T-helper 1 cell treated with Interleukin-12 subunit alpha and Interleukin-12 subunit beta and Interleukin-4 antibody, amounts not matched to agents 30 μg/mL and 1 μg/mL, for 36 hours (primary cell): Measurements from ENCODE around the gene RALGAPA1.
"Not testable (repeated sequence)": the region's sequence is repeated elsewhere in the genome, so short reads cannot be mapped to it uniquely, and the experiment has no call there.

Experiments
- H3K27ac Mint-ChIP-seq: one replicate; pipeline ENCODE4 v1.8.0; 2021; ENCODE audit warnings: mild to moderate bottlenecking, mixed read lengths
- H3K27me3 Mint-ChIP-seq: one replicate; pipeline ENCODE4 v1.8.0; 2021; ENCODE audit warnings: low read depth, mixed read lengths
- H3K36me3 Mint-ChIP-seq: one replicate; pipeline ENCODE4 v1.8.0; 2021; ENCODE audit warnings: low read depth, mixed read lengths
- H3K4me1 Mint-ChIP-seq: one replicate; pipeline ENCODE4 v1.8.0; 2021; ENCODE audit warnings: low read depth, mixed read lengths
- H3K4me3 Mint-ChIP-seq: one replicate; pipeline ENCODE4 v1.8.0; 2021; ENCODE audit warnings: mild to moderate bottlenecking, moderate library complexity, mixed read lengths
- H3K9me3 Mint-ChIP-seq: one replicate; pipeline ENCODE4 v1.8.0; 2021; ENCODE audit warnings: mixed read lengths

The RALGAPA1 gene

GRCh38 chr14:35683688-35684087, 125.4 kb downstream of the RALGAPA1 start:
- H3K27me3 Mint-ChIP-seq, H3K9me3 Mint-ChIP-seq, H3K27ac Mint-ChIP-seq, H3K4me3 Mint-ChIP-seq, H3K4me1 Mint-ChIP-seq, H3K36me3 Mint-ChIP-seq: not testable (repeated sequence)

GRCh38 chr14:35682802-35683201, 126.3 kb downstream of the RALGAPA1 start:
- Mint-ChIP-seq H3K4me3 (no peak overlapping the region), H3K4me1 (no peaks in the 10 kb centered on the region), H3K36me3 (peaks cover 11% of the 10 kb centered on the region), H3K27me3 (no peaks in the 10 kb centered on the region), H3K27ac (no peak overlapping the region), H3K9me3 (no peaks in the 10 kb centered on the region)

GRCh38 chr14:35678403-35679028, 130.6 kb downstream of the RALGAPA1 start:
- no peak overlapping the region for H3K4me3 Mint-ChIP-seq
- H3K27me3 Mint-ChIP-seq = no peaks in the 10 kb centered on the region
- H3K27ac Mint-ChIP-seq = no peak overlapping the region
- H3K9me3 Mint-ChIP-seq = no peaks in the 10 kb centered on the region
- peaks cover 14% of the 10 kb centered on the region for H3K36me3 Mint-ChIP-seq
- H3K4me1 Mint-ChIP-seq = no peaks in the 10 kb centered on the region

- Mint-ChIP-seq H3K4me3 (no peak overlapping the region), H3K9me3 (no peaks in the 10 kb centered on the region), H3K36me3 (peaks cover 20% of the 10 kb centered on the region), H3K27me3 (no peaks in the 10 kb centered on the region), H3K4me1 (no peaks in the 10 kb centered on the region), H3K27ac (no peak overlapping the region)
Measured at GRCh38 chr14:35669782-35670181, 139.3 kb downstream of the RALGAPA1 start.

GRCh38 chr14:35666429-35667043, 142.6 kb downstream of the RALGAPA1 start:
- H3K27ac Mint-ChIP-seq = no peak overlapping the region
- H3K9me3 Mint-ChIP-seq = no peaks in the 10 kb centered on the region
- no peak overlapping the region for H3K4me3 Mint-ChIP-seq
- H3K4me1 Mint-ChIP-seq = no peaks in the 10 kb centered on the region
- peaks cover 24% of the 10 kb centered on the region for H3K36me3 Mint-ChIP-seq
- no peaks in the 10 kb centered on the region for H3K27me3 Mint-ChIP-seq

GRCh38 chr14:35661875-35662274, 147.2 kb downstream of the RALGAPA1 start:
- H3K36me3 Mint-ChIP-seq = peaks cover 17% of the 10 kb centered on the region
- no peaks in the 10 kb centered on the region for H3K27me3 Mint-ChIP-seq
- no peaks in the 10 kb centered on the region for H3K9me3 Mint-ChIP-seq
- no peaks in the 10 kb centered on the region for H3K4me1 Mint-ChIP-seq
- no peak overlapping the region for H3K27ac Mint-ChIP-seq
- no peak overlapping the region for H3K4me3 Mint-ChIP-seq

- no peaks in the 10 kb centered on the region for H3K9me3 Mint-ChIP-seq
- peaks cover 6% of the 10 kb centered on the region for H3K4me1 Mint-ChIP-seq
- H3K4me3 Mint-ChIP-seq = no peak overlapping the region
- no peaks in the 10 kb centered on the region for H3K27me3 Mint-ChIP-seq
- no peak overlapping the region for H3K27ac Mint-ChIP-seq
- H3K36me3 Mint-ChIP-seq = peaks cover 13% of the 10 kb centered on the region
Measured at GRCh38 chr14:35653045-35653444, 156.1 kb downstream of the RALGAPA1 start.

- Mint-ChIP-seq H3K9me3 (peaks cover 36% of the 10 kb centered on the region), H3K27me3 (no peaks in the 10 kb centered on the region), H3K4me1 (no peaks in the 10 kb centered on the region), H3K36me3 (peaks cover 43% of the 10 kb centered on the region), H3K27ac (no peak overlapping the region), H3K4me3 (no peak overlapping the region)
Measured at GRCh38 chr14:35643513-35643912, 165.6 kb downstream of the RALGAPA1 start.

GRCh38 chr14:35637851-35638250, 171.2 kb downstream of the RALGAPA1 start:
- H3K4me3 Mint-ChIP-seq = no peak overlapping the region
- H3K27me3 Mint-ChIP-seq = no peaks in the 10 kb centered on the region
- H3K36me3 Mint-ChIP-seq = peaks cover 40% of the 10 kb centered on the region
- H3K9me3 Mint-ChIP-seq = peaks cover 33% of the 10 kb centered on the region
- H3K27ac Mint-ChIP-seq = no peak overlapping the region
- H3K4me1 Mint-ChIP-seq = no peaks in the 10 kb centered on the region

GRCh38 chr14:35637269-35637668, 171.8 kb downstream of the RALGAPA1 start:
- peaks cover 3% of the 10 kb centered on the region for H3K4me1 Mint-ChIP-seq
- no peak overlapping the region for H3K4me3 Mint-ChIP-seq
- peaks cover 34% of the 10 kb centered on the region for H3K36me3 Mint-ChIP-seq
- H3K27ac Mint-ChIP-seq = no peak overlapping the region
- no peaks in the 10 kb centered on the region for H3K27me3 Mint-ChIP-seq
- peaks cover 30% of the 10 kb centered on the region for H3K9me3 Mint-ChIP-seq

GRCh38 chr14:35632676-35633075, 176.4 kb downstream of the RALGAPA1 start:
- H3K4me3 Mint-ChIP-seq = no peak overlapping the region
- H3K36me3 Mint-ChIP-seq = peaks cover 14% of the 10 kb centered on the region
- peak overlapping the region; percentile 41 for H3K27ac Mint-ChIP-seq
- H3K27me3 Mint-ChIP-seq = no peaks in the 10 kb centered on the region
- H3K4me1 Mint-ChIP-seq = peaks cover 3% of the 10 kb centered on the region
- peaks cover 9% of the 10 kb centered on the region for H3K9me3 Mint-ChIP-seq

GRCh38 chr14:35632271-35632670, 176.8 kb downstream of the RALGAPA1 start:
- Mint-ChIP-seq H3K36me3 (peaks cover 10% of the 10 kb centered on the region), H3K4me1 (peaks cover 3% of the 10 kb centered on the region), H3K27ac (no peak overlapping the region), H3K27me3 (no peaks in the 10 kb centered on the region), H3K9me3 (peaks cover 5% of the 10 kb centered on the region), H3K4me3 (no peak overlapping the region)

GRCh38 chr14:35631071-35631805, 177.9 kb downstream of the RALGAPA1 start:
- peaks cover 7% of the 10 kb centered on the region for H3K36me3 Mint-ChIP-seq
- no peak overlapping the region for H3K27ac Mint-ChIP-seq

GRCh38 chr14:35628989-35629388, 180.1 kb downstream of the RALGAPA1 start:
- Mint-ChIP-seq H3K36me3 (peaks cover 13% of the 10 kb centered on the region), H3K4me1 (peaks cover 3% of the 10 kb centered on the region), H3K27ac (no peak overlapping the region), H3K27me3 (no peaks in the 10 kb centered on the region), H3K9me3 (no peaks in the 10 kb centered on the region), H3K4me3 (no peak overlapping the region)

More at GRCh38 chr14:35631071-35631805, 177.9 kb downstream of the RALGAPA1 start:
- H3K4me3 Mint-ChIP-seq = no peak overlapping the region
- H3K27me3 Mint-ChIP-seq = no peaks in the 10 kb centered on the region
- H3K4me1 Mint-ChIP-seq = peaks cover 3% of the 10 kb centered on the region
- no peaks in the 10 kb centered on the region for H3K9me3 Mint-ChIP-seq

- H3K4me1 Mint-ChIP-seq, H3K4me3 Mint-ChIP-seq, H3K9me3 Mint-ChIP-seq, H3K27me3 Mint-ChIP-seq, H3K27ac Mint-ChIP-seq: not testable (repeated sequence)
- peaks cover 21% of the 10 kb centered on the region for H3K36me3 Mint-ChIP-seq
Measured at GRCh38 chr14:35626947-35627346, 182.1 kb downstream of the RALGAPA1 start.
